Activated T-helper 2 cell treated with anti-CD3 and anti-CD28 coated beads, Interferon-gamma antibody, Interleukin-2, Interleukin-4, amounts not matched to agents 10 μg/mL and 5 μg/mL and 100 μg/mL, durations not matched to agents 14 hours and 24 hours and 36 hours (primary cell): ENCODE data around the gene OAF. TPM values are rescaled to one million over a fixed set of nuclear protein-coding genes. Genes with fewer than 3 reads are reported as not detected.

Experiments
- DNase-seq: peaks from one replicate; pipeline ENCODE4 v3.0.0; 2021; ENCODE audit warnings: low spot score
- H3K27ac Mint-ChIP-seq: one replicate; pipeline ENCODE4 v1.8.0; 2021; ENCODE audit warnings: mixed read lengths
- H3K27me3 Mint-ChIP-seq: one replicate; pipeline ENCODE4 v1.8.0; 2021; ENCODE audit warnings: low read depth, mixed read lengths
- H3K36me3 Mint-ChIP-seq: one replicate; pipeline ENCODE4 v1.8.0; 2021; ENCODE audit warnings: low read depth, mixed read lengths
- H3K4me1 Mint-ChIP-seq: one replicate; pipeline ENCODE4 v1.8.0; 2021; ENCODE audit warnings: low read depth, mixed read lengths
- H3K4me3 Mint-ChIP-seq: one replicate; pipeline ENCODE4 v1.8.0; 2021; ENCODE audit warnings: low read depth, mild to moderate bottlenecking, moderate library complexity, mixed read lengths
- H3K9me3 Mint-ChIP-seq: one replicate; pipeline ENCODE4 v1.8.0; 2021; ENCODE audit warnings: mixed read lengths
- intact Hi-C: fragments of 100-400 bp; cut with micrococcal nuclease; formaldehyde crosslinking; loops from one replicate; pipeline ENCODE4 v1.15.1; 2023
- total RNA-seq: library from RNA; stranded (reverse); gene quantifications from 2 replicates; pipeline ENCODE4 v1.2.3, GENCODE V29; 2022

OAF gene
- 2.8 and 2.9 TPM in 2 replicates for total RNA-seq

GRCh38 chr11:120210626-120211521 lies at the start of gene OAF:
Gene OAF (plus strand): TSS chr11:120211032. CDS start chr11:120211280, 248 bp downstream.
- H3K4me1 Mint-ChIP-seq: peaks cover 8% of the 10 kb centered on the region
- H3K9me3 Mint-ChIP-seq: no peaks in the 10 kb centered on the region
- H3K4me3 Mint-ChIP-seq: peak within 1 kb of the TSS; percentile 90
- peak; percentile 65 for DNase-seq
- H3K27ac Mint-ChIP-seq: peak within 1 kb of the TSS; percentile 50
- intact Hi-C loops: no loop called here
- no peaks in the 10 kb centered on the region for H3K36me3 Mint-ChIP-seq
- H3K27me3 Mint-ChIP-seq: peaks cover 61% of the 10 kb centered on the region

GRCh38 chr11:120167659-120168058 lies 43.2 kb upstream of the OAF start:
- H3K4me1 Mint-ChIP-seq: peaks cover 4% of the 10 kb centered on the region
- H3K9me3 Mint-ChIP-seq: no peaks in the 10 kb centered on the region
- H3K27ac Mint-ChIP-seq: no peak overlapping the region
- H3K36me3 Mint-ChIP-seq: no peaks in the 10 kb centered on the region
- peaks cover 68% of the 10 kb centered on the region for H3K27me3 Mint-ChIP-seq
- intact Hi-C loops: no loop called here
- H3K4me3 Mint-ChIP-seq: no peak overlapping the region
- DNase-seq: no peak

GRCh38 chr11:120168108-120168959 lies 42.5 kb upstream of the OAF start:
- intact Hi-C loops: no loop called here
- DNase-seq: no peak
- Mint-ChIP-seq H3K27ac (no peak overlapping the region), H3K36me3 (no peaks in the 10 kb centered on the region), H3K4me1 (peaks cover 4% of the 10 kb centered on the region), H3K4me3 (peak overlapping the region; percentile 51), H3K9me3 (no peaks in the 10 kb centered on the region), H3K27me3 (peaks cover 71% of the 10 kb centered on the region)

- Mint-ChIP-seq H3K4me1 (peaks cover 4% of the 10 kb centered on the region), H3K36me3 (no peaks in the 10 kb centered on the region)
Observed at GRCh38 chr11:120168960-120169681, 41.7 kb upstream of the OAF start.

GRCh38 chr11:120169981-120170698 lies 40.7 kb upstream of the OAF start:
- intact Hi-C loops: no loop called here
- DNase-seq: no peak
- Mint-ChIP-seq H3K4me3 (no peak overlapping the region), H3K27ac (no peak overlapping the region), H3K4me1 (peaks cover 4% of the 10 kb centered on the region), H3K36me3 (no peaks in the 10 kb centered on the region), H3K27me3 (peaks cover 79% of the 10 kb centered on the region), H3K9me3 (no peaks in the 10 kb centered on the region)

More at GRCh38 chr11:120168960-120169681, 41.7 kb upstream of the OAF start:
- peaks cover 79% of the 10 kb centered on the region for H3K27me3 Mint-ChIP-seq
- intact Hi-C loops: no loop called here
- H3K4me3 Mint-ChIP-seq: peak overlapping the region; percentile 51
- no peak overlapping the region for H3K27ac Mint-ChIP-seq
- DNase-seq: peak; percentile 55
- no peaks in the 10 kb centered on the region for H3K9me3 Mint-ChIP-seq

GRCh38 chr11:120170741-120171261 lies 40.0 kb upstream of the OAF start:
- intact Hi-C loops: no loop called here
- peaks cover 75% of the 10 kb centered on the region for H3K27me3 Mint-ChIP-seq
- no peaks in the 10 kb centered on the region for H3K36me3 Mint-ChIP-seq
- H3K27ac Mint-ChIP-seq: no peak overlapping the region
- peak overlapping the region; percentile 2 for H3K4me3 Mint-ChIP-seq
- H3K9me3 Mint-ChIP-seq: no peaks in the 10 kb centered on the region
- peaks cover 4% of the 10 kb centered on the region for H3K4me1 Mint-ChIP-seq
- peak; percentile 7 for DNase-seq

- peak; percentile 27 for DNase-seq
- no peaks in the 10 kb centered on the region for H3K9me3 Mint-ChIP-seq
- H3K36me3 Mint-ChIP-seq: no peaks in the 10 kb centered on the region
- intact Hi-C loops: loop anchor here (1.0 to 2.0 kb wide), 2 partner anchors 59 to 131 kb away; no protein-coding TSS in a partner anchor
- H3K27me3 Mint-ChIP-seq: peaks cover 65% of the 10 kb centered on the region
- H3K27ac Mint-ChIP-seq: no peak overlapping the region
- H3K4me1 Mint-ChIP-seq: peaks cover 4% of the 10 kb centered on the region
- no peak overlapping the region for H3K4me3 Mint-ChIP-seq
Observed at GRCh38 chr11:120172054-120172911, 38.5 kb upstream of the OAF start.

GRCh38 chr11:120173019-120173705 lies 37.7 kb upstream of the OAF start:
- Mint-ChIP-seq H3K4me3 (no peak overlapping the region), H3K4me1 (peaks cover 4% of the 10 kb centered on the region), H3K36me3 (no peaks in the 10 kb centered on the region), H3K9me3 (no peaks in the 10 kb centered on the region), H3K27me3 (peaks cover 56% of the 10 kb centered on the region), H3K27ac (no peak overlapping the region)
- intact Hi-C loops: loop anchor here (2.0 kb wide), 1 partner anchor 58 kb away; no protein-coding TSS in a partner anchor
- DNase-seq: no peak

GRCh38 chr11:120173807-120174206 lies 37.0 kb upstream of the OAF start:
- peak; percentile 3 for DNase-seq
- H3K27ac Mint-ChIP-seq: no peak overlapping the region
- H3K4me1 Mint-ChIP-seq: peaks cover under 1% of the 10 kb centered on the region
- H3K27me3 Mint-ChIP-seq: peaks cover 49% of the 10 kb centered on the region
- no peaks in the 10 kb centered on the region for H3K9me3 Mint-ChIP-seq
- H3K4me3 Mint-ChIP-seq: no peak overlapping the region
- intact Hi-C loops: loop anchor here (2.0 kb wide), 1 partner anchor 57 kb away; no protein-coding TSS in a partner anchor
- H3K36me3 Mint-ChIP-seq: no peaks in the 10 kb centered on the region

- Mint-ChIP-seq H3K27me3 (peaks cover 49% of the 10 kb centered on the region), H3K27ac (no peak overlapping the region), H3K4me1 (no peaks in the 10 kb centered on the region), H3K4me3 (no peak overlapping the region), H3K9me3 (no peaks in the 10 kb centered on the region), H3K36me3 (no peaks in the 10 kb centered on the region)
- intact Hi-C loops: no loop called here
- DNase-seq: no peak
Observed at GRCh38 chr11:120174866-120175265, 36.0 kb upstream of the OAF start.
